Hepatocyte (in vitro differentiated cells): ENCODE results near the gene RNF115. TPM values are rescaled to one million over a fixed set of nuclear protein-coding genes. Genes with fewer than 3 reads are reported as not detected.
"Not testable (repeated sequence)": the region's sequence is repeated elsewhere in the genome, so short reads cannot be mapped to it uniquely, and the experiment has no call there.

Source experiments
- DNase-seq: peaks from one replicate; pipeline ENCODE4 v3.0.0-alpha.2; 2016; ENCODE audit warnings: low spot score
- H2AFZ ChIP-seq: fragments of 200-600 bp; sonication (generic); 2 replicates; pipeline ENCODE4 v1.6.0; 2016; ENCODE audit warnings: antibody characterized with exemption, mild to moderate bottlenecking
- H3K27ac ChIP-seq: fragments of 200-600 bp; sonication (generic); 2 replicates; pipeline ENCODE4 v1.5.1; 2016; ENCODE audit warnings: mild to moderate bottlenecking
- H3K27me3 ChIP-seq: fragments of 200-600 bp; sonication (generic); 2 replicates; pipeline ENCODE4 v1.6.1; 2016
- H3K36me3 ChIP-seq: fragments of 200-600 bp; sonication (generic); replicated peaks from 2 replicates; pipeline ENCODE4 v1.5.1; 2016; ENCODE audit warnings: low read depth; ENCODE audit not compliant: insufficient read depth
- H3K4me1 ChIP-seq: fragments of 200-600 bp; sonication (generic); 2 replicates; pipeline ENCODE4 v1.5.1; 2016; ENCODE audit warnings: mild to moderate bottlenecking, moderate library complexity; ENCODE audit not compliant: insufficient read depth
- H3K4me2 ChIP-seq: fragments of 200-600 bp; sonication (generic); 2 replicates; pipeline ENCODE4 v1.6.0; 2016
- H3K4me3 ChIP-seq: fragments of 200-600 bp; sonication (generic); 2 replicates; pipeline ENCODE4 v1.5.1; 2016; ENCODE audit warnings: mild to moderate bottlenecking
- H3K79me2 ChIP-seq: fragments of 200-600 bp; sonication (generic); 2 replicates; pipeline ENCODE4 v1.6.0; 2017; ENCODE audit warnings: mild to moderate bottlenecking
- H3K9me2 ChIP-seq: fragments of 200-600 bp; sonication (generic); replicated peaks from 2 replicates; pipeline ENCODE4 v1.6.0; 2017; ENCODE audit warnings: mild to moderate bottlenecking; ENCODE audit not compliant: insufficient read depth
- H3K9me3 ChIP-seq: fragments of 200-600 bp; sonication (generic); 2 replicates; pipeline ENCODE4 v1.5.1; 2016; ENCODE audit warnings: low read depth, mild to moderate bottlenecking
- H4K20me1 ChIP-seq: fragments of 200-600 bp; sonication (generic); 2 replicates; pipeline ENCODE4 v1.6.0; 2016; ENCODE audit warnings: mild to moderate bottlenecking; ENCODE audit not compliant: insufficient read depth, poor library complexity, severe bottlenecking
- EZH2 ChIP-seq: fragments of 200-600 bp; sonication (generic); IDR thresholded peaks from 2 replicates; pipeline ENCODE4 v1.6.1; 2016; ENCODE audit warnings: antibody characterized with exemption, mild to moderate bottlenecking, borderline replicate concordance
- EZH2phosphoT487 ChIP-seq: fragments of 200-600 bp; sonication (generic); IDR thresholded peaks from one replicate; pipeline ENCODE4 v1.6.1; 2018; ENCODE audit warnings: antibody characterized with exemption, mild to moderate bottlenecking, low read depth, moderate library complexity; ENCODE audit not compliant: unreplicated experiment, severe bottlenecking
- WGBS: methylation state at CpG from one replicate; pipeline ENCODE4 v1.1.6; 2016; ENCODE audit warnings: low lambda C conversion rate; ENCODE audit errors: missing lambda C conversion rate; 5-methylcytosine and 5-hydroxymethylcytosine counted together
- polyA plus RNA-seq: library from polyadenylated mRNA; unstranded; fragments of >200 nt; fragmentation: Nextera tagmentation; extraction: Ambion mirVana; gene quantifications from 2 replicates; pipeline ENCODE4 v1.2.1, GENCODE V29; 2016
- total RNA-seq: library from RNA; depleted of rRNA; stranded (reverse); fragments of >200 nt; gene quantifications from 2 replicates; pipeline ENCODE4 v1.2.3, GENCODE V29; 2014
- TF ChIP-seq, protein P1 (sequence below): fragments of 200-600 bp; sonication (generic); IDR thresholded peaks from 2 replicates; pipeline ENCODE4 v1.5.1; 2016; ENCODE audit warnings: antibody characterized with exemption, mild to moderate bottlenecking; ENCODE audit not compliant: poor library complexity

Gene RNF115
- total and polyA plus RNA-seq, 2 experiments from 2014 or later = 8.6 to 13.7 TPM

DNA sequence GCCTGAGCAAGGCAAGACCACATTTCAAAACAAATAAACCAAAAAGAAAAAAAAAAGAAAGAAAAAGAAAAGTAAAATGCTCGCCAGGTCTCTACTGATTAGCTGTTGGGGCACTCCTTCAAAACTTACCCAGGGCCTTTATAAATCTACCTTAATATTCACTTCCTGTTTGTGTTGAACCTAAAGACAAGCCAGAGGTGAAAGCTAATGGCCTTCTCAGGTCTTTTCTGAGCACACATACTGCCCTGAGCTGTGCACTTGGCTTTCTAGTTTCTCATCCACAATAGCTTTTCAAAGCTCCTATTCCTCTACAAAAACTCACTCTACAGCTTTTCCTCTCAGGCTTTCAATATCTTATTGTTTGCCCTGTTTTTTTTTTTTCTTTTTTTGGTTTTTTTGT lies 50.5 kb downstream of the RNF115 start:
- Histone ChIP-seq H3K27me3 (no peaks in the 10 kb centered on the region), H3K9me3 (no peaks in the 10 kb centered on the region), H3K79me2 (peaks cover 9% of the 10 kb centered on the region), H3K9me2 (no peaks in the 10 kb centered on the region), H2AFZ (no peak overlapping the region), H3K4me2 (no peak overlapping the region), H4K20me1 (no peaks in the 10 kb centered on the region), H3K4me1 (no peaks in the 10 kb centered on the region), H3K27ac (peak overlapping the region; percentile 56), H3K36me3 (no peaks in the 10 kb centered on the region), H3K4me3 (no peak overlapping the region)
- TF ChIP-seq, protein P1, sequence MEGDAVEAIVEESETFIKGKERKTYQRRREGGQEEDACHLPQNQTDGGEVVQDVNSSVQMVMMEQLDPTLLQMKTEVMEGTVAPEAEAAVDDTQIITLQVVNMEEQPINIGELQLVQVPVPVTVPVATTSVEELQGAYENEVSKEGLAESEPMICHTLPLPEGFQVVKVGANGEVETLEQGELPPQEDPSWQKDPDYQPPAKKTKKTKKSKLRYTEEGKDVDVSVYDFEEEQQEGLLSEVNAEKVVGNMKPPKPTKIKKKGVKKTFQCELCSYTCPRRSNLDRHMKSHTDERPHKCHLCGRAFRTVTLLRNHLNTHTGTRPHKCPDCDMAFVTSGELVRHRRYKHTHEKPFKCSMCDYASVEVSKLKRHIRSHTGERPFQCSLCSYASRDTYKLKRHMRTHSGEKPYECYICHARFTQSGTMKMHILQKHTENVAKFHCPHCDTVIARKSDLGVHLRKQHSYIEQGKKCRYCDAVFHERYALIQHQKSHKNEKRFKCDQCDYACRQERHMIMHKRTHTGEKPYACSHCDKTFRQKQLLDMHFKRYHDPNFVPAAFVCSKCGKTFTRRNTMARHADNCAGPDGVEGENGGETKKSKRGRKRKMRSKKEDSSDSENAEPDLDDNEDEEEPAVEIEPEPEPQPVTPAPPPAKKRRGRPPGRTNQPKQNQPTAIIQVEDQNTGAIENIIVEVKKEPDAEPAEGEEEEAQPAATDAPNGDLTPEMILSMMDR = no peak
- TF ChIP-seq EZH2phosphoT487 = no peak
- no peak for DNase-seq
- 100% methylated on average over 1 of the region's 1 CpG for WGBS

DNA sequence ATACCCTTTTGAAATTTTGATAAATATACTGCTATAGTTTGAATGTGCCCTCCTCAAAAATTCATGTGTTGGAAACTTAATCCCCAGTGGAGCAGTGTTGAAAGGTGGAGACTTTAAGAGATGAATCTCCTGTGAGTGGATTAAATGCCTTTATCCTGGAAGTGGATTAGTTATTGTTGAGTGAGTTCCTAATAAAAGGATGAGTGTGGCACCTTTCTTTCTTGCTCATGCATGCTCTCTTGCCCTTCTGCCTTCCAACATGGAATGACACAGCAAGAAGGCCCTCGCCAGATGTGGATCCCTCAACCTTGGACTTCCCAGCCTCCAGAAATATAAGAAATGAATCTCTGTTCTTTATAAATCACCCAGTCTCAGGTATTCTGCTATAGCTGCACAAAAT lies 52.8 kb downstream of the RNF115 start:
- H3K9me2 ChIP-seq = no peaks in the 10 kb centered on the region
- H2AFZ ChIP-seq = no peak overlapping the region
- H3K4me3 ChIP-seq = no peak overlapping the region
- WGBS = 96% methylated on average over 1 of the region's 1 CpG
- H3K9me3 ChIP-seq = no peaks in the 10 kb centered on the region
- H3K4me2 ChIP-seq = no peak overlapping the region
- H3K36me3 ChIP-seq = no peaks in the 10 kb centered on the region
- no peak for DNase-seq
- no peaks in the 10 kb centered on the region for H4K20me1 ChIP-seq
- no peak overlapping the region for H3K27ac ChIP-seq
- H3K27me3 ChIP-seq = no peaks in the 10 kb centered on the region
- no peaks in the 10 kb centered on the region for H3K4me1 ChIP-seq
- no peak for TF ChIP-seq EZH2phosphoT487
- TF ChIP-seq EZH2 = no peak
- TF ChIP-seq, protein P1 = no peak
- peaks cover 5% of the 10 kb centered on the region for H3K79me2 ChIP-seq

- H3K4me3 ChIP-seq, H3K36me3 ChIP-seq, H3K27ac ChIP-seq, H2AFZ ChIP-seq, H3K27me3 ChIP-seq, H3K4me1 ChIP-seq, H3K9me3 ChIP-seq, H3K79me2 ChIP-seq, H4K20me1 ChIP-seq, DNase-seq, H3K9me2 ChIP-seq, H3K4me2 ChIP-seq: not testable (repeated sequence)
- WGBS = 99% methylated on average over 10 of the region's 10 CpGs
Observed at GRCh38 chr1:145768004-145768403, 55.9 kb downstream of the RNF115 start.

DNA sequence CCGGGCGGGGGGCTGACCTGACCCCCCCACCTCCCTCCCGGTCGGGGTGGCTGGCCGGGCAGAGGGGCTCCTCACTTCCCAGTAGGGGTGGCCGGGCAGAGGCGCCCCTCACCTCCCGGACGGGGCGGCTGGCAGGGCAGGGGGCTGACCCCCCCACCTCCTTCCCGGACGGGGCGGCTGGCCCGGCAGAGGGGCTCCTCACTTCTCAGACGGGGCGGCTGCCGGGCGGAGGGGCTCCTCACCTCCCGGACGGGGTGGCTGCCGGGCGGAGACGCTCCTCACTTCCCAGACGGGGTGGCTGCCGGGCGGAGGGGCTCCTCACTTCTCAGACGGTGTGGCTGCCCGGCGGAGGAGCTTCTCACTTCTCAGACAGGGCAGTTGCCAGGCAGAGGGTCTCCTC lies 57.0 kb downstream of the RNF115 start:
- H3K9me3 ChIP-seq, H3K79me2 ChIP-seq, H3K27me3 ChIP-seq, H3K4me2 ChIP-seq, H2AFZ ChIP-seq, H3K4me3 ChIP-seq, H3K4me1 ChIP-seq, H3K27ac ChIP-seq, H3K36me3 ChIP-seq, DNase-seq, H3K9me2 ChIP-seq, H4K20me1 ChIP-seq: not testable (repeated sequence)
- WGBS = 100% methylated on average over 2 of the region's 29 CpGs

- H3K9me2 ChIP-seq, DNase-seq, H3K36me3 ChIP-seq, H4K20me1 ChIP-seq, H3K4me1 ChIP-seq, H2AFZ ChIP-seq, H3K27me3 ChIP-seq, H3K4me3 ChIP-seq, H3K9me3 ChIP-seq, H3K79me2 ChIP-seq: not testable (repeated sequence)
- peak overlapping the region; percentile 21 for H3K27ac ChIP-seq
- WGBS = 59% methylated on average over 5 of the region's 5 CpGs
- peak overlapping the region; percentile 6 for H3K4me2 ChIP-seq
Observed at GRCh38 chr1:145765585-145766360, 58.1 kb downstream of the RNF115 start.

DNA sequence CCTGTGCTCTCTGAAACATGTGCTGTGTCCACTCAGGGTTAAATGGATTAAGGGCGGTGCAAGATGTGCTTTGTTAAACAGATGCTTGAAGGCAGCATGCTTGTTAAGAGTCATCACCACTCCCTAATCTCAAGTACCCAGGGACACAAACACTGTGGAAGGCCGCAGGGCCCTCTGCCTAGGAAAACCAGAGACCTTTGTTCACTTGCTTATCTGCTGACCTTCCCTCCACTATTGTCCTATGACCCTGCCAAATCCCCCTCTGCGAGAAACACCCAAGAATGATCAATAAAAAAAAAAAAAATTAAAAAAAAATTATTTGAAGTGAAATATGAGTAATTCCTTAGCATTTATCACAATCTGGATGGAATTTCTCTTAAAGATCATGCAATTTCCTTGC lies 58.8 kb downstream of the RNF115 start:
- H3K79me2 ChIP-seq, H2AFZ ChIP-seq, DNase-seq, H3K27me3 ChIP-seq, H3K4me1 ChIP-seq, H3K4me3 ChIP-seq, H4K20me1 ChIP-seq, H3K36me3 ChIP-seq, H3K9me2 ChIP-seq, H3K9me3 ChIP-seq: not testable (repeated sequence)
- Histone ChIP-seq H3K27ac (peak overlapping the region; percentile 21), H3K4me2 (peak overlapping the region; percentile 6)
- WGBS = 59% methylated on average over 2 of the region's 3 CpGs

DNA sequence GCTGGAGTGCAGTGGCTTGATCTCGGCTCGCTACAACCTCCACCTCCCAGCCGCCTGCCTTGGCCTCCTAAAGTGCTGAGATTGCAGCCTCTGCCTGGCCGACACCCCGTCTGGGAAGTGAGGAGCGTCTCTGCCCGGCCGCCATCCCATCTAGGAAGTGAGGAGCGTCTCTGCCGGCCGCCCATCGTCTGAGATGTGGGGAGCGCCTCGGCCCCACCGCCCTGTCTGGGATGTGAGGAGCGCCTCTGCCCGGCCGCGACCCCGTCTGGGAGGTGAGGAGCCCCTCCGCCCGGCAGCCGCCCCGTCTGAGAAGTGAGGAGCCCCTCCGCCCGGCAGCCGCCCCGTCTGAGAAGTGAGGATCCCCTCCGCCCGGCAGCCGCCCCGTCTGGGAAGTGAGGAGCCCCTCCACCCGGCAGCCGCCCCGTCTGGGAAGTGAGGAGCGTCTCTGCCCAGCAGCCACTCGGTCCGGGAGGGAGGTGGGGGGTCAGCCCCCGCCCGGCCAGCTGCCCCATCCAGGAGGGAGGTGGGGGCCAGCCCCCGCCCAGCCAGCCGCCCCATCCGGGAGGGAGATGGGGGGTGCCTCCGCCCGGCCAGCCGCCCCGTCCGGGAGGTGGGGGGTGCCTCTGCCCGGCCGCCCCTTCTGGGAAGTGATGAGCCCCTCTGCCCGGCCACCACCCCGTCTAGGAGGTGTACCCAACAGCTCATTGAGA lies 59.5 kb downstream of the RNF115 start:
- not testable (repeated sequence) for H4K20me1 ChIP-seq, H3K9me3 ChIP-seq, H3K4me1 ChIP-seq, H2AFZ ChIP-seq, H3K79me2 ChIP-seq, DNase-seq, H3K4me3 ChIP-seq, H3K27me3 ChIP-seq, H3K4me2 ChIP-seq, H3K36me3 ChIP-seq, H3K9me2 ChIP-seq
- 97% methylated on average over 16 of the region's 52 CpGs for WGBS
- peak overlapping the region; percentile 69 for H3K27ac ChIP-seq
